IMR-90 (cell line): Measurements from ENCODE around the gene SYCN. TPM values are rescaled to one million over a fixed set of nuclear protein-coding genes. Genes with fewer than 3 reads are reported as not detected.

Experiments used
- ATAC-seq: fragments of 200-7000 bp; cut with Tn5 transposase; 2 replicates; pipeline ENCODE4 v1.9.1; 2020; ENCODE audit warnings: low read depth, mild to moderate bottlenecking, moderate library complexity
- BruUV-seq: library from RNA; stranded (reverse); fragments of 400-500 nt; replicated peaks from 2 replicates; lab custom pipeline; 2021; lab: Mats Ljungman, UMichigan
- CTCF ChIA-PET: fragments of 300-600 bp; formaldehyde crosslinking; extraction: SDS; loops from one replicate; lab custom pipeline; 2021; ENCODE audit warnings: antibody characterized with exemption; lab: Yijun Ruan, JAX
- POLR2A ChIA-PET: fragments of 300-600 bp; sonication (Branson Sonifier 250); formaldehyde crosslinking; loops from one replicate; lab custom pipeline; 2022; ENCODE audit warnings: antibody characterized with exemption; ENCODE audit not compliant: unreplicated experiment; lab: Charles Lee
- DNase-seq: peaks from one replicate; pipeline ENCODE4 v3.0.0; 2013
- H2AFZ ChIP-seq: replicated peaks from 2 replicates; pipeline ENCODE3; 2013; ENCODE audit warnings: low read length, mild to moderate bottlenecking; ENCODE audit not compliant: poor library complexity
- H2AK5ac ChIP-seq: 2 replicates; pipeline ENCODE4 v1.6.1; 2013; ENCODE audit warnings: low read depth, low read length, inconsistent platforms
- H2AK9ac ChIP-seq: replicated peaks from 2 replicates; pipeline ENCODE3; 2013; ENCODE audit warnings: mild to moderate bottlenecking, low read depth, low read length, moderate library complexity; ENCODE audit not compliant: poor library complexity
- H2BK120ac ChIP-seq: 2 replicates; pipeline ENCODE4 v1.6.1; 2013; ENCODE audit warnings: low read depth, low read length, inconsistent platforms
- H2BK15ac ChIP-seq: 3 replicates; pipeline ENCODE4 v1.6.1; 2013; ENCODE audit warnings: low read depth, low read length, inconsistent platforms
- H2BK20ac ChIP-seq: 2 replicates; pipeline ENCODE4 v1.6.1; 2013; ENCODE audit warnings: low read depth, mild to moderate bottlenecking, inconsistent platforms, low read length, moderate library complexity
- H2BK5ac ChIP-seq: 2 replicates; pipeline ENCODE4 v1.6.1; 2013; ENCODE audit warnings: mild to moderate bottlenecking, low read depth, low read length, inconsistent platforms; ENCODE audit not compliant: poor library complexity, severe bottlenecking
- H3K14ac ChIP-seq: replicated peaks from 2 replicates; pipeline ENCODE4 v1.6.1; 2013; ENCODE audit warnings: low read depth, low read length, inconsistent platforms
- H3K18ac ChIP-seq: 2 replicates; pipeline ENCODE4 v1.6.1; 2013; ENCODE audit warnings: low read depth, low read length, control low read depth
- H3K23ac ChIP-seq: 2 replicates; pipeline ENCODE4 v1.6.1; 2013; ENCODE audit warnings: low read depth, low read length, inconsistent platforms
- H3K27ac ChIP-seq: 2 replicates; pipeline ENCODE4 v1.5.1; 2013; ENCODE audit warnings: mild to moderate bottlenecking, control low read depth, low read length; ENCODE audit not compliant: insufficient read depth
- H3K27me3 ChIP-seq: 2 replicates; pipeline ENCODE4 v1.6.1; 2013; ENCODE audit warnings: low read length; ENCODE audit not compliant: control insufficient read depth, insufficient read depth
- H3K36me3 ChIP-seq: 2 replicates; pipeline ENCODE4 v1.6.1; 2013; ENCODE audit warnings: low read length, mixed read lengths; ENCODE audit not compliant: control insufficient read depth, insufficient read depth
- H3K4ac ChIP-seq: 2 replicates; pipeline ENCODE4 v1.6.1; 2013; ENCODE audit warnings: low read depth, low read length, inconsistent platforms
- H3K4me1 ChIP-seq: 2 replicates; pipeline ENCODE4 v1.6.1; 2013; ENCODE audit warnings: low read length, mixed read lengths; ENCODE audit not compliant: control insufficient read depth, insufficient read depth
- H3K4me2 ChIP-seq: 2 replicates; pipeline ENCODE4 v1.6.1; 2013; ENCODE audit warnings: low read depth, mild to moderate bottlenecking, control low read depth, low read length, moderate library complexity
- H3K4me3 ChIP-seq: 2 replicates; pipeline ENCODE4 v1.5.1; 2013; ENCODE audit warnings: low read depth, mild to moderate bottlenecking, control low read depth, low read length, moderate library complexity; ENCODE audit not compliant: insufficient read depth
- H3K56ac ChIP-seq: 2 replicates; pipeline ENCODE4 v1.6.1; 2013; ENCODE audit warnings: low read length, inconsistent platforms; ENCODE audit not compliant: insufficient read depth; ENCODE audit errors: extremely low read depth
- H3K79me1 ChIP-seq, 2 experiments: 2 replicates each; pipeline ENCODE4 v1.6.1; 2013; ENCODE audit warnings: low read length in 2 of 2, inconsistent platforms in 1 of 2, low read depth in 1 of 2
- H3K9ac ChIP-seq: 2 replicates; pipeline ENCODE4 v1.6.1; 2013; ENCODE audit warnings: low read depth, low read length, control low read depth
- H3K9me1 ChIP-seq: 2 replicates; pipeline ENCODE4 v1.6.1; 2013; ENCODE audit warnings: low read length, inconsistent platforms; ENCODE audit not compliant: insufficient read depth
- H3K9me3 ChIP-seq: 2 replicates; pipeline ENCODE4 v1.6.1; 2013; ENCODE audit warnings: low read length; ENCODE audit not compliant: control insufficient read depth, insufficient read depth
- H4K20me1 ChIP-seq: 2 replicates; pipeline ENCODE4 v1.6.1; 2013; ENCODE audit warnings: low read length, inconsistent platforms; ENCODE audit not compliant: insufficient read depth
- H4K5ac ChIP-seq: 2 replicates; pipeline ENCODE4 v1.6.1; 2013; ENCODE audit warnings: mild to moderate bottlenecking, low read depth, low read length, control low read depth
- H4K8ac ChIP-seq, 2 experiments: 2 replicates each; pipeline ENCODE4 v1.6.1; 2013; ENCODE audit warnings: low read depth in 2 of 2, low read length in 2 of 2, control low read depth in 1 of 2, inconsistent platforms in 1 of 2
- H4K91ac ChIP-seq: 2 replicates; pipeline ENCODE4 v1.6.1; 2013; ENCODE audit warnings: low read depth, low read length, inconsistent platforms; ENCODE audit not compliant: insufficient read depth
- CHD1 ChIP-seq: IDR thresholded peaks from 2 replicates; pipeline ENCODE4 v1.6.1; 2012; ENCODE audit warnings: low read depth, low read length, improper control_type of control experiment
- NFE2L2 ChIP-seq: fragments of 150-350 bp; IDR thresholded peaks from 2 replicates; pipeline ENCODE4 v1.6.1; 2016; ENCODE audit warnings: low read depth, mild to moderate bottlenecking, low read length
- RAD21 ChIP-seq: IDR thresholded peaks from 2 replicates; pipeline ENCODE4 v1.6.1; 2012; ENCODE audit warnings: low read length, improper control_type of control experiment
- RFX5 ChIP-seq: IDR thresholded peaks from 2 replicates; pipeline ENCODE4 v1.8.0; 2012; ENCODE audit warnings: low read depth, mild to moderate bottlenecking, low read length, moderate library complexity
- WGBS, 2 experiments: methylation state at CpG; one replicate each; pipeline versions ENCODE4 v1.1.5 to v1.1.7; 2013; ENCODE audit warnings: missing lambda C conversion rate in 2 of 2; ENCODE audit not compliant: insufficient read length in 1 of 2; ENCODE audit errors: extremely low coverage in 2 of 2; 5-methylcytosine and 5-hydroxymethylcytosine counted together
- dilution Hi-C: fragments of 300-500 bp; cut with HindIII; formaldehyde crosslinking; loops from one replicate; pipeline ENCODE4 v1.14.3; 2018; ENCODE audit warnings: low sequenced_read_pairs; ENCODE audit not compliant: unreplicated experiment
- in situ Hi-C: fragments of 300-500 bp; cut with MboI; formaldehyde crosslinking; loops from 3 replicates; pipeline ENCODE4 v1.14.3; 2019; ENCODE audit warnings: low sequenced_read_pairs, inconsistent platforms, mixed read lengths
- intact Hi-C: fragments of 100-400 bp; cut with micrococcal nuclease; formaldehyde crosslinking; loops from 2 replicates; pipeline ENCODE4 v1.10.0; 2022
- polyA plus RNA-seq, 3 experiments: library from polyadenylated mRNA; depleted of rRNA; stranded (reverse); fragments of >200 nt; gene quantifications; 2 replicates each; pipeline ENCODE4 v1.2.3, GENCODE V29; 2012; ENCODE audit warnings: low replicate concordance in 1 of 3
- total RNA-seq: library from RNA; depleted of rRNA; stranded (reverse); fragments of >200 nt; gene quantifications from 2 replicates; pipeline ENCODE4 v1.2.3, GENCODE V29; 2012
- TF ChIP-seq, protein P1 (sequence below): conservative IDR thresholded peaks from 2 replicates; pipeline ENCODE4 v1.5.1; 2012; ENCODE audit warnings: mild to moderate bottlenecking, low read depth, low read length, improper control_type of control experiment
- TF ChIP-seq, protein P2 (sequence below): fragments of 150-350 bp; IDR thresholded peaks from 2 replicates; pipeline ENCODE4 v1.6.1; 2016; ENCODE audit warnings: low read depth, mild to moderate bottlenecking, low read length, moderate library complexity, borderline replicate concordance

The SYCN gene
- total and polyA plus RNA-seq, 2 of the 4 experiments (the other 2 are of a cell fraction), result not detected

DNA sequence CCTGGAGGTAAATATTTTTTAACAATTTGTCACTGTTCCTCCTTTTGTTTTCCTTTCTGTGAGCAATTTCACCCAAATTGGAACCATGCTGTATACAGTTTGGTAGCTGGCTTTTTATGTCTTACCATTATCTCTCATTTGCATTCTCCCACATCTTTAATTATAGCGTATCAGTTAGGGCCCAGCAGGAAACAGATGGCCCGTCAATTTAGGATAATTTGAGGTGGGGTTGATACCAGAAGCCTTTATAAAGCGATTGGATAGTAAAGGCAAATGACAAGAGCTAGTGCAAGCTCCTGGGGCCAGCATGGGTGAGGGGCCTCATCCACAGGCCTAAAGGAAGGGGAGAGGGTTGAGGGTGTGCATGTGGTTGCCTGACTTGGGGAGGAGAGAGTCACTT is 48.4 kb upstream of the SYCN start:
- dilution Hi-C loops, result no loop called here
- Histone ChIP-seq H3K23ac (no peak overlapping the region), H3K9me3 (no peaks in the 10 kb centered on the region), H2AK9ac (no peak overlapping the region), H3K56ac (no peak overlapping the region), H4K5ac (no peak overlapping the region), H3K4me3 (no peak overlapping the region), H3K36me3 (no peaks in the 10 kb centered on the region), H2BK120ac (no peak overlapping the region), H3K4me1 (no peaks in the 10 kb centered on the region), H4K20me1 (no peaks in the 10 kb centered on the region), H3K9me1 (no peaks in the 10 kb centered on the region), H3K18ac (no peak overlapping the region), H3K27ac (no peak overlapping the region), H3K4me2 (no peak overlapping the region), H2BK20ac (no peak overlapping the region), H2AFZ (no peak overlapping the region), H2BK15ac (no peak overlapping the region), H3K27me3 (peaks cover 53% of the 10 kb centered on the region), H4K8ac (no peak overlapping the region), H2AK5ac (no peak overlapping the region), H3K79me1 (no peaks in the 10 kb centered on the region), H2BK5ac (no peak overlapping the region), H3K4ac (no peak overlapping the region), H3K9ac (no peak overlapping the region), H3K14ac (no peak overlapping the region), H4K91ac (no peak overlapping the region)
- in situ Hi-C loops, result no loop called here
- ATAC-seq (no peak), DNase-seq (no peak)
- TF ChIP-seq RFX5 (no peak), RAD21 (no peak), NFE2L2 (no peak), CHD1 (no peak)
- TF ChIP-seq, protein P1, sequence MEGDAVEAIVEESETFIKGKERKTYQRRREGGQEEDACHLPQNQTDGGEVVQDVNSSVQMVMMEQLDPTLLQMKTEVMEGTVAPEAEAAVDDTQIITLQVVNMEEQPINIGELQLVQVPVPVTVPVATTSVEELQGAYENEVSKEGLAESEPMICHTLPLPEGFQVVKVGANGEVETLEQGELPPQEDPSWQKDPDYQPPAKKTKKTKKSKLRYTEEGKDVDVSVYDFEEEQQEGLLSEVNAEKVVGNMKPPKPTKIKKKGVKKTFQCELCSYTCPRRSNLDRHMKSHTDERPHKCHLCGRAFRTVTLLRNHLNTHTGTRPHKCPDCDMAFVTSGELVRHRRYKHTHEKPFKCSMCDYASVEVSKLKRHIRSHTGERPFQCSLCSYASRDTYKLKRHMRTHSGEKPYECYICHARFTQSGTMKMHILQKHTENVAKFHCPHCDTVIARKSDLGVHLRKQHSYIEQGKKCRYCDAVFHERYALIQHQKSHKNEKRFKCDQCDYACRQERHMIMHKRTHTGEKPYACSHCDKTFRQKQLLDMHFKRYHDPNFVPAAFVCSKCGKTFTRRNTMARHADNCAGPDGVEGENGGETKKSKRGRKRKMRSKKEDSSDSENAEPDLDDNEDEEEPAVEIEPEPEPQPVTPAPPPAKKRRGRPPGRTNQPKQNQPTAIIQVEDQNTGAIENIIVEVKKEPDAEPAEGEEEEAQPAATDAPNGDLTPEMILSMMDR, result no peak
- TF ChIP-seq, protein P2, sequence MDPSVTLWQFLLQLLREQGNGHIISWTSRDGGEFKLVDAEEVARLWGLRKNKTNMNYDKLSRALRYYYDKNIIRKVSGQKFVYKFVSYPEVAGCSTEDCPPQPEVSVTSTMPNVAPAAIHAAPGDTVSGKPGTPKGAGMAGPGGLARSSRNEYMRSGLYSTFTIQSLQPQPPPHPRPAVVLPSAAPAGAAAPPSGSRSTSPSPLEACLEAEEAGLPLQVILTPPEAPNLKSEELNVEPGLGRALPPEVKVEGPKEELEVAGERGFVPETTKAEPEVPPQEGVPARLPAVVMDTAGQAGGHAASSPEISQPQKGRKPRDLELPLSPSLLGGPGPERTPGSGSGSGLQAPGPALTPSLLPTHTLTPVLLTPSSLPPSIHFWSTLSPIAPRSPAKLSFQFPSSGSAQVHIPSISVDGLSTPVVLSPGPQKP, result no peak
- intact Hi-C loops, result no loop called here
- ChIA-PET CTCF (no interaction called here), POLR2A (no interaction called here)
- BruUV-seq, result no TSS peak
- WGBS, 2 experiments, result no CpG with 5 or more reads among the region's 3 CpGs
